ENCODE data around the gene KRT71. TPM values are rescaled to one million over a fixed set of nuclear protein-coding genes. Genes with fewer than 3 reads are reported as not detected.

The KRT71 gene
- total RNA-seq, 4 donors from 2014 or later, result 0.32 to 61.7 (median 1.6) TPM; not detected in 1

- TF ChIP-seq POLR2A (IDR thresholded peaks at IDR 0.05), result no peak
- TF ChIP-seq CTCF (IDR thresholded peaks at IDR 0.05), result no peak
- DNase-seq (ENCODE audit: low spot score in 2 of 2), result peak; percentile 31 to 78
- no peak overlapping the region for H3K4me3 ChIP-seq (ENCODE audit: low read depth, poor library complexity, severe bottlenecking)
- intact Hi-C loops (cut with DNase I; ENCODE audit: low total_unique reads), result no loop called here
- WGBS, 2 donors, result 34 to 52% methylated on average over 6 of the region's 6 CpGs
Observed at GRCh38 chr12:52524241-52524897, 28.6 kb downstream of the KRT71 start.

GRCh38 chr12:52523824-52524223, 29.1 kb downstream of the KRT71 start:
- WGBS, 2 donors, result 45 to 50% methylated on average over 4 of the region's 4 CpGs
- intact Hi-C loops (cut with DNase I; ENCODE audit: low total_unique reads), result no loop called here
- TF ChIP-seq CTCF (IDR thresholded peaks at IDR 0.05), result no peak
- no peak for TF ChIP-seq POLR2A (IDR thresholded peaks at IDR 0.05)
- DNase-seq (ENCODE audit: low spot score in 2 of 2), result peak; percentile 33 to 85
- H3K4me3 ChIP-seq (ENCODE audit: low read depth, poor library complexity, severe bottlenecking), result no peak overlapping the region

- WGBS, 2 donors, result 16 to 41% methylated on average over 7 to 10 of the region's 10 CpGs
- DNase-seq (ENCODE audit: low spot score in 2 of 2), result peak; percentile 76 to 87
- intact Hi-C loops (cut with DNase I; ENCODE audit: low total_unique reads), result no loop called here
- no peak overlapping the region for H3K4me3 ChIP-seq (ENCODE audit: low read depth, poor library complexity, severe bottlenecking)
- TF ChIP-seq CTCF (IDR thresholded peaks at IDR 0.05) (no peak), POLR2A (IDR thresholded peaks at IDR 0.05) (no peak)
Observed at GRCh38 chr12:52522346-52523011, 30.5 kb downstream of the KRT71 start.

DNA sequence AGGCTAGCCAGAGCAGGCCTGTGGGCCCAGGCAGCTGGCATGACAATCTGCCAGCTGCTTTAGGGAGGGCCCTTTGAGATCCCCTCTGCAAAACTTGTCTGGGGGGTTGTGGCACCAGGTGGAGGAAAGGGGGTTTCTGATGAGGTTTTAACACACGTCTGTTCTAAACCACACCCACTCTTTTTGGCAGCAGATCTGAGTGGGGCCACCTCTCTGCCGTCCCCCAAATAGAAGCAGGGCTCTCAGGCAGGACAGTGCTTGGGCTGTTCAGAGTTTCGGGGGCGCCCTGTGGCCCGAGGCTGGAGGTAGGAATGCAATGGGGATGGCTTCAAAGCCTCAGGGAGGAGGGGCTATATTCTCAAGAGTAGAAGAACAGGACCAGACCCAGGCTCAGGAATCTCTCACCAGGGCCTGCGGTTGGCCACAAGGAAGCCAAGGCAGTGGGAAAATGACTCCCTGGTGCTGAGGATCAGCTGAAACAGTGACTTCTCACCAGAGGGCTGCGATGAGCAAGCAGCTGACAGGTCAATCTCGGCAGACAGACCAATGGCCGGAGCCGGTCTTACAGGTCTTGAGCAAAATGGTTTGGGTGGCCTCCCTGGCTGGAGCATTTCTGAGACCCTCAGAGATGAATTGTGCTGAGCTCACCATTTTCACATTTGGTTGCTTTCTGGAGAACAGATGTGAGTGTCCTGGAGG, 31.2 kb downstream of the KRT71 start:
- H3K4me3 ChIP-seq (ENCODE audit: low read depth, poor library complexity, severe bottlenecking), result no peak overlapping the region
- TF ChIP-seq CTCF (IDR thresholded peaks at IDR 0.05), result no peak
- no peak for TF ChIP-seq POLR2A (IDR thresholded peaks at IDR 0.05)
- 45 to 71% methylated on average over 9 to 10 of the region's 10 CpGs for WGBS, 2 donors
- intact Hi-C loops (cut with DNase I; ENCODE audit: low total_unique reads), result no loop called here
- DNase-seq (ENCODE audit: low spot score in 2 of 2), result peak; percentile 30 to 83

- WGBS, 2 donors, result 45 to 63% methylated on average over 10 of the region's 10 CpGs
- no peak overlapping the region for H3K4me3 ChIP-seq (ENCODE audit: low read depth, poor library complexity, severe bottlenecking)
- TF ChIP-seq CTCF (IDR thresholded peaks at IDR 0.05) (no peak), POLR2A (IDR thresholded peaks at IDR 0.05) (no peak)
- intact Hi-C loops (cut with DNase I; ENCODE audit: low total_unique reads), result no loop called here
- DNase-seq (ENCODE audit: low spot score in 2 of 2), result peak; percentile 68 to 85
Observed at GRCh38 chr12:52521175-52521567, 31.8 kb downstream of the KRT71 start.
